COR-L47 (cell line): ENCODE data around the gene GH1.
A peak's percentile ranks its signal among the peaks of the same experiment; 100 is the strongest.
"Not testable (repeated sequence)": the region's sequence is repeated elsewhere in the genome, so short reads cannot be mapped to it uniquely, and the experiment has no call there.

Source experiments
- DNase-seq: peaks from one replicate; lab custom pipeline; 2025; lab: John Stamatoyannopoulos, UW

The GH1 gene

GRCh38 chr17:63926164-63926563 lies 7.5 kb upstream of the GH1 start:
- no peak for DNase-seq

GRCh38 chr17:63925615-63926014 lies 7.0 kb upstream of the GH1 start:
- no peak for DNase-seq

- not testable (repeated sequence) for DNase-seq
Measured at GRCh38 chr17:63922402-63922801, 3.8 kb upstream of the GH1 start.

GRCh38 chr17:63920779-63921178 lies 2.1 kb upstream of the GH1 start:
- DNase-seq: not testable (repeated sequence)

- DNase-seq: not testable (repeated sequence)
Measured at GRCh38 chr17:63920050-63920449, 1.4 kb upstream of the GH1 start.

GRCh38 chr17:63919311-63919723 lies 678 bp upstream of the GH1 start:
- peak; percentile 23 for DNase-seq

- DNase-seq: no peak
Measured at GRCh38 chr17:63918305-63918704, 334 bp downstream of the GH1 start.

- DNase-seq: no peak
Measured at GRCh38 chr17:63917646-63918045, 993 bp downstream of the GH1 start.

GRCh38 chr17:63917206-63917605 lies 1.4 kb downstream of the GH1 start:
- DNase-seq: not testable (repeated sequence)

GRCh38 chr17:63916566-63917185 lies 2.0 kb downstream of the GH1 start:
- no peak for DNase-seq

- DNase-seq: not testable (repeated sequence)
Measured at GRCh38 chr17:63915753-63916152, 2.9 kb downstream of the GH1 start.

- no peak for DNase-seq
Measured at GRCh38 chr17:63914471-63914870, 4.2 kb downstream of the GH1 start.

GRCh38 chr17:63911657-63912100 lies 7.0 kb downstream of the GH1 start:
- DNase-seq: no peak

GRCh38 chr17:63911041-63911635 lies 7.5 kb downstream of the GH1 start, which contains the start of gene CSHL1:
TSS of gene CSHL1 (minus strand) at chr17:63911258. CDS start at chr17:63911196, 62 bp downstream.
- DNase-seq: no peak

- DNase-seq: no peak
Measured at GRCh38 chr17:63910096-63910495, 8.5 kb downstream of the GH1 start.

- DNase-seq: not testable (repeated sequence)
Measured at GRCh38 chr17:63909586-63909985, 9.1 kb downstream of the GH1 start.

- DNase-seq: not testable (repeated sequence)
Measured at GRCh38 chr17:63907161-63907778, 11.4 kb downstream of the GH1 start.

- not testable (repeated sequence) for DNase-seq
Measured at GRCh38 chr17:63904796-63905195, 13.8 kb downstream of the GH1 start.

GRCh38 chr17:63903787-63904201 lies 14.8 kb downstream of the GH1 start:
- DNase-seq: not testable (repeated sequence)

- not testable (repeated sequence) for DNase-seq
Measured at GRCh38 chr17:63901971-63902370, 16.7 kb downstream of the GH1 start.

GRCh38 chr17:63898899-63899798 lies 19.5 kb downstream of the GH1 start:
- not testable (repeated sequence) for DNase-seq
